HCT116 (cell line): ENCODE data around the gene RBM4B. TPM values are rescaled to one million over a fixed set of nuclear protein-coding genes. Genes with fewer than 3 reads are reported as not detected.

Source experiments
- ATAC-seq: fragments of 200-7000 bp; cut with Tn5 transposase; 2 replicates; pipeline ENCODE4 v1.9.1; 2020; ENCODE audit warnings: mild to moderate bottlenecking, moderate library complexity
- BruUV-seq: library from RNA; stranded (reverse); fragments of 400-500 nt; replicated peaks from 2 replicates; lab custom pipeline; 2021; lab: Mats Ljungman, UMichigan
- CTCF ChIA-PET: fragments of 300-600 bp; sonication (Branson Sonifier 250); formaldehyde crosslinking; loops from one replicate; lab custom pipeline; 2021; ENCODE audit warnings: antibody characterized with exemption; lab: Charles Lee
- POLR2A ChIA-PET: fragments of 300-600, 350-600 bp; sonication (Branson Sonifier 250); formaldehyde crosslinking; loops from one replicate; lab custom pipeline; 2021; ENCODE audit warnings: antibody characterized with exemption; lab: Charles Lee
- RAD21 ChIA-PET, 2 experiments: fragments of 300-600 bp; sonication (Branson Sonifier 250); formaldehyde crosslinking; loops; one replicate each; lab custom pipeline; 2023; ENCODE audit warnings: low total read pairs in 2 of 2; ENCODE audit not compliant: uncharacterized antibody in 2 of 2, unreplicated experiment in 2 of 2, low non-redundant PET in 1 of 2; lab: Charles Lee
- DNase-seq: peaks from one replicate; pipeline ENCODE4 v3.0.0-alpha.2; 2010; ENCODE audit warnings: low read depth, low spot score
- H2AFZ ChIP-seq: fragments of 200-600 bp; shearing (Covaris generic), sonication (generic); 2 replicates; pipeline ENCODE4 v1.6.1; 2017; ENCODE audit warnings: low read depth, mixed run types, mixed read lengths, antibody characterized with exemption, low read length; ENCODE audit not compliant: poor library complexity, severe bottlenecking
- H3K27ac ChIP-seq: 2 replicates; pipeline ENCODE4 v1.5.1; 2012; ENCODE audit warnings: low read depth, low read length
- H3K27me3 ChIP-seq: fragments of 200-600 bp; sonication (generic); 2 replicates; pipeline ENCODE4 v1.6.1; 2016; ENCODE audit warnings: mixed run types, low read length, mixed read lengths; ENCODE audit not compliant: insufficient read depth
- H3K36me3 ChIP-seq, 2 experiments: fragments of 200-500 bp in 1 of 2; fragments of 200-600 bp in 1 of 2; sonication (Bioruptor generic) in 1 of 2; sonication (generic) in 1 of 2; 2 replicates each; pipeline versions ENCODE4 v1.5.1 to v1.6.1; 2014 to 2016; ENCODE audit warnings: low read length in 2 of 2, inconsistent platforms in 1 of 2, mixed read lengths in 1 of 2, mixed run types in 1 of 2; ENCODE audit not compliant: insufficient read depth in 2 of 2, control insufficient read depth in 1 of 2
- H3K4me1 ChIP-seq, 2 experiments: fragments of 200-600 bp in 1 of 2; sonication (generic) in 1 of 2; 2 replicates each; pipeline versions ENCODE4 v1.5.1 to v1.6.1; 2012 to 2017; ENCODE audit warnings: low read length in 2 of 2, inconsistent platforms in 1 of 2, mild to moderate bottlenecking in 1 of 2, mixed read lengths in 1 of 2, mixed run types in 1 of 2, moderate library complexity in 1 of 2; ENCODE audit not compliant: insufficient read depth in 2 of 2, control insufficient read depth in 1 of 2
- H3K4me2 ChIP-seq: fragments of 200-600 bp; sonication (generic); 2 replicates; pipeline ENCODE4 v1.6.1; 2017; ENCODE audit warnings: mixed run types, low read length, mixed read lengths
- H3K4me3 ChIP-seq, 2 experiments: fragments of 200-600 bp in 1 of 2; sonication (generic) in 1 of 2; replicated peaks in 1 of 2; 2 replicates each; pipeline ENCODE4 v1.5.1; 2011 to 2016; ENCODE audit warnings: low read length in 2 of 2, control low read depth in 1 of 2, low read depth in 1 of 2, mild to moderate bottlenecking in 1 of 2, mixed read lengths in 1 of 2, mixed run types in 1 of 2
- H3K79me2 ChIP-seq: fragments of 200-600 bp; sonication (generic); 2 replicates; pipeline ENCODE4 v1.6.1; 2017; ENCODE audit warnings: mild to moderate bottlenecking, mixed run types, low read length, moderate library complexity, mixed read lengths; ENCODE audit not compliant: insufficient read depth
- H3K9ac ChIP-seq: fragments of 200-600 bp; sonication (generic); 2 replicates; pipeline ENCODE4 v1.6.1; 2016; ENCODE audit warnings: low read length, mixed read lengths
- H3K9me2 ChIP-seq: fragments of 200-600 bp; sonication (generic), shearing (Covaris generic); 2 replicates; pipeline ENCODE4 v1.6.1; 2017; ENCODE audit warnings: mixed run types, mild to moderate bottlenecking, moderate library complexity; ENCODE audit not compliant: insufficient read depth
- H3K9me3 ChIP-seq, 2 experiments: fragments of 200-500 bp in 1 of 2; fragments of 200-600 bp in 1 of 2; sonication (Bioruptor generic) in 1 of 2; sonication (generic) in 1 of 2; 2 replicates each; pipeline ENCODE4 v1.6.1; 2014 to 2017; ENCODE audit warnings: low read length in 2 of 2, mixed read lengths in 2 of 2, inconsistent platforms in 1 of 2, low read depth in 1 of 2, mild to moderate bottlenecking in 1 of 2, mixed run types in 1 of 2, moderate library complexity in 1 of 2; ENCODE audit not compliant: control insufficient read depth in 1 of 2, insufficient read depth in 1 of 2
- H4K20me1 ChIP-seq: fragments of 200-600 bp; sonication (generic), shearing (Covaris generic); 2 replicates; pipeline ENCODE4 v1.6.1; 2017; ENCODE audit warnings: mixed run types, mild to moderate bottlenecking, moderate library complexity; ENCODE audit not compliant: insufficient read depth
- CTCF ChIP-seq, 3 experiments: fragments of 200-600 bp in 1 of 3; sonication (generic) in 1 of 3; IDR thresholded peaks in 2 of 3; conservative IDR thresholded peaks in 1 of 3; 2 replicates each; pipeline ENCODE4 v1.5.1; 2012 to 2017; ENCODE audit warnings: low read depth in 2 of 3, low read length in 2 of 3, antibody characterized with exemption in 1 of 3, borderline replicate concordance in 1 of 3, control low read depth in 1 of 3, mild to moderate bottlenecking in 1 of 3, mixed read lengths in 1 of 3, mixed run types in 1 of 3, moderate library complexity in 1 of 3; ENCODE audit not compliant: insufficient read depth in 1 of 3
- EZH2phosphoT487 ChIP-seq: fragments of 200-600 bp; IDR thresholded peaks from 2 replicates; pipeline ENCODE4 v1.6.1; 2018; ENCODE audit warnings: antibody characterized with exemption, borderline replicate concordance
- JUND ChIP-seq: IDR thresholded peaks from 2 replicates; pipeline ENCODE4 v1.6.1; 2012
- REST ChIP-seq: IDR thresholded peaks from 2 replicates; pipeline ENCODE4 v1.6.1; 2012; ENCODE audit warnings: low read depth
- SRF ChIP-seq: IDR thresholded peaks from 2 replicates; pipeline ENCODE4 v1.6.1; 2012; ENCODE audit warnings: low read depth
- intact Hi-C: fragments of 100-400 bp; cut with micrococcal nuclease; formaldehyde crosslinking; loops from 2 replicates; pipeline ENCODE4 v1.10.0; 2022
- total RNA-seq: library from RNA; stranded (reverse); gene quantifications from one replicate; pipeline ENCODE4 v1.2.1, GENCODE V29; 2021; ENCODE audit not compliant: unreplicated experiment

The RBM4B gene
- total RNA-seq, 1 experiment from 2014 or later, result 18.1 TPM

GRCh38 chr11:66665369-66665768 is 12.3 kb downstream of the RBM4B start:
- no peak overlapping the region for H3K27ac ChIP-seq
- intact Hi-C loops, result no loop called here
- no peak overlapping the region for H3K4me3 ChIP-seq
- no peak for TF ChIP-seq REST
- H3K9ac ChIP-seq, result no peak overlapping the region
- H3K9me3 ChIP-seq, result no peaks in the 10 kb centered on the region
- peaks cover 94% of the 10 kb centered on the region for H3K79me2 ChIP-seq
- no peak overlapping the region for H2AFZ ChIP-seq
- no peak overlapping the region for H3K4me2 ChIP-seq
- peaks cover 11% of the 10 kb centered on the region; the same call in 1 of the 2 replicates for H4K20me1 ChIP-seq
- ChIA-PET RAD21 (no interaction called here), CTCF (no interaction called here), POLR2A (interaction anchor here (1.5 kb wide), 1 partner anchor 12 kb away, joined by 4 read pairs; the partner anchor contains the start of gene RBM4B)
- no TSS peak for BruUV-seq
- no peaks in the 10 kb centered on the region for H3K9me2 ChIP-seq
- no peaks in the 10 kb centered on the region for H3K4me1 ChIP-seq
- no peak for DNase-seq
- no peaks in the 10 kb centered on the region for H3K27me3 ChIP-seq
- no peak for ATAC-seq
- peaks cover 32 to 35% of the 10 kb centered on the region in 2 experiments; a peak in 3 of 4 replicates for H3K36me3 ChIP-seq

- Histone ChIP-seq H3K4me1 (no peaks in the 10 kb centered on the region), H3K27me3 (no peaks in the 10 kb centered on the region), H3K9me2 (no peaks in the 10 kb centered on the region), H3K9ac (no peak overlapping the region), H3K9me3 (no peaks in the 10 kb centered on the region), H4K20me1 (peaks cover 11% of the 10 kb centered on the region; the same call in 1 of the 2 replicates), H3K27ac (no peak overlapping the region), H3K4me2 (no peak overlapping the region), H3K36me3 (peaks cover 35 to 38% of the 10 kb centered on the region in 2 experiments; a peak in 3 of 4 replicates), H3K79me2 (peaks cover 96% of the 10 kb centered on the region), H2AFZ (no peak overlapping the region), H3K4me3 (no peak overlapping the region)
- intact Hi-C loops, result no loop called here
- BruUV-seq, result no TSS peak
- RAD21 ChIA-PET, result interaction anchor here in 1 of 2 experiments (0.7 kb wide), 1 partner anchor 256 kb away, joined by 4 read pairs; no protein-coding TSS in a partner anchor
- CTCF ChIA-PET, result no interaction called here
- ATAC-seq, result no peak
- no peak for DNase-seq
- POLR2A ChIA-PET, result interaction anchor here (1.5 kb wide), 1 partner anchor 14 kb away, joined by 4 read pairs; the partner anchor contains the start of gene RBM4B
- TF ChIP-seq JUND (no peak), SRF (no peak), EZH2phosphoT487 (no peak), REST (no peak), CTCF (IDR thresholded peaks at IDR 0.05 in 2 of 3, conservative IDR thresholded peaks at IDR 0.05 in 1 of 3; ENCODE audit: borderline replicate concordance in 1 of 3, insufficient read depth in 1 of 3, low read depth in 2 of 3, low read length in 2 of 3) (no peak)
Measured at GRCh38 chr11:66663741-66664296, 13.9 kb downstream of the RBM4B start.
